ENCODE results near the gene TMEM41A.
A peak's percentile ranks its signal among the peaks of the same experiment; 100 is the strongest.
"Not testable (repeated sequence)": the region's sequence is repeated elsewhere in the genome, so short reads cannot be mapped to it uniquely, and the experiment has no call there.

TMEM41A gene

DNA sequence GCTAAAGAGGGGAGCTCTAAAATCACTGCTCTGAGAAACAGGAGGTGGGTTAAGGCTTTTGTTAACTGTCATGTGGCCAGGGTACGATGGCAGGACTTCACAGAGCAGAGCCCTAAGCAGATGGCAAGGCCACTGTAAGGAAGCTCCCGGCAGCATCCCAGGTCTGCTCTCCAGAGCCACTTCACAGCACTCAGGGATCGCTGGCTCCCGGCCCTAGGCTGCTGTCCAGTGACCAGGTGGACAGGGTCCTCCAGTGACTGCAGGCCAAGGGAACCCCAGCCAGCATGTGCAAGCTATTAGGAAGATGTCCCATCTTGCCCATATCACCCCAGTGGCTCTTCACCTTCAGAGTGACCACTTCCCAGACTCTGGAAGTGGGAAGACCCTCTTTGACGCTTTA lies 10.4 kb downstream of the TMEM41A start:
- DNase-seq (ENCODE audit: low read depth, low spot score): no peak

DNA sequence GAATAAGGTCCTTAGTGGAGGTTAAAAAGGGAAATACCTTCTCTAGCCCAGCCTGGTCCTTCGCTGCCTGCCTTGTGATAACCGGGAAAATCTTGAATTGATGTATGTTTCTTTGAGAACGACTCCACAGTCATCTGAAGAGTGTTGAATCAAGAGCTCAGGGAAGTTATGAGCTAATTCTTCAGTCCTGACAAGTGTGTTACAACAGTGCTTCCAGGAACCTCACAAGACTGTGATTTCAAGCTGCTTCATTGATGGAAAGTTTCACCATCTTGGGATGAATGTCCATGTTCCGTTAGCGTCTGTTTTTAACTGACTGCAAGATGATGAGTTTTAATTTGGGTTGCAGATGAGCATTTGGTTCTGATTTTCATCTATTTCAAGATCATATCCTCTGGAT lies 12.4 kb downstream of the TMEM41A start:
- DNase-seq (ENCODE audit: low read depth, low spot score): no peak

DNA sequence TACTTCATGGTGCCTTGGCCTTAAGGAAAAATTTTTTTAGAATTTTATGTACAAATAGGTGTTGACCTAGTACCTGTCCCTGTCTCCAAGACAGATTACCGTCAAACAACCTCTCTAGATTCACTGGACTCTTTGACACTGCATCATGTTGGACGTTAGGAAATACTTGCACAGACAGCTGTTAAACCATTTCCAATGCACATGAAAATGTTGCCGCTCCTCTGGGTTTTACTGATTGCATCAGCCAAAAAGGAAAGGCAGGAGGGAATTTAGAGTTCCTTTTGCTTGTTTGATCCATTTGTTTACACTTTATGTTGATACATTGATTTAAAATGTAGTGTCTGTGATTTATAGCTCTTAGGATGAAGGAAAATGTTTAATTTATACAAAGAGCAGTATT lies 14.5 kb downstream of the TMEM41A start:
- DNase-seq (ENCODE audit: low read depth, low spot score): no peak

DNA sequence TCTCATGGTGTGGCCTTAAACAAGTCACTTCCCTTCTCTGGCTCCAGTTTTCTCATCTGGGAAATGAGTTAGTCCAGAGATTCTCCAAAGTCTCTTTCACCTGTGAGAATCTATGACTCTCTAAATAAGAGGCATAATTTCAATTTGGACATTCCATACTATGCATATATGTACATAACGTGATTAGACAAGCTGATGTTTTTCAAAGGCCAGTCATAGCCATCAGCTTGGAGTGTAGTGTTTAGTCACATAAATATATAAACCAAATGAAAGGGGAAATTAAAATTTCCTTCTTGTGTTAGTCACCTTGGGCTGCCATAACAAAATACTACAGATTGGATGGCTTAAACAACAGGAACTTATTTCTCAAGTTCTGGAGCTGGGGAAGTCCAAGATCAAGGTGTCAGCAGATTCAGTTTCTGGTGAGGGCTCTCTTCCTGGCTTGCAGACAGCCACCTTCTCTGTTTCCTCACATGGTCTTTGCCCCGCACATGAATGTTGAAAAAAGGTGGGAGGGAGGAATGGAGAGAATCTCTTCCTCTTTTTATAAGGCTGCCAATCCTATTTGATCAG lies 19.4 kb downstream of the TMEM41A start:
- DNase-seq (ENCODE audit: low read depth, low spot score): no peak

DNA sequence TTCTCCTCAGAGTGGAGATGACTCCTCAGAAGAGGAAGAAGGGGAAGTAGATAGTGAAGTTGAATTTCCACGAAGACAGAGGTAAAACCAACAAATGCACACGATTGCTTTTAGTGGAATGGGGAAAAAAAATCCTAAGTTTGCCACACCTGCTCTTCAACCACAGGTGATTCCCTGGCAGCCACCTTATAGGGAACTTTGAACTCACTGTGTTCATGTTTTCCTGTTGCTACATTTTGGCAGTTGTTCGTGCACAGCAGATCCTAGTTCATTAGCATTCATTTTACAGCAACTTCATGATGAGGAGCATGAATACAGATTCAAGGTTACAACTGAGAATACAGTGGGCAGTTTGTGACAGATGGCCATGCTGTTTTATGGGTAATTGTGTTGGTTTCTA lies 21.5 kb downstream of the TMEM41A start:
- no peak for DNase-seq (ENCODE audit: low read depth, low spot score)

DNA sequence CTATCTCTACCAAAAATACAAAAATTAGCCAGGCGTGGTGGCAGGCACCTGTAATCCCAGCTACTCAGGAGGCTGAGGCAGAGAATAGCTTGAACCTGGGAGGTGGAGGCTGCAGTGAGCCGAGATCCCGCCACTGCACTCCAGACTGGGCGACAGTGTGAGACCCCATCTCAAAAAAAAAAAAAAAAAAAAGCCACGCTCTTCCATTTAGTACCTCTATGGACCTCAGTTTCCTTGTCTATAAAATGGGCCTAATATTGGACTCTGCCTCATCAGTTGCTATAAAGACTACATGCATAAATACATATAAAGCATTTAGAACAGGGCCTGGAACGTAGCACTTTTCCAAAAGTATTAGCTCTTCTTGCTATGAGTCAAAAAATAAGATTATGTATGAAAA lies 23.9 kb downstream of the TMEM41A start:
- DNase-seq (ENCODE audit: low read depth, low spot score): not testable (repeated sequence)

DNA sequence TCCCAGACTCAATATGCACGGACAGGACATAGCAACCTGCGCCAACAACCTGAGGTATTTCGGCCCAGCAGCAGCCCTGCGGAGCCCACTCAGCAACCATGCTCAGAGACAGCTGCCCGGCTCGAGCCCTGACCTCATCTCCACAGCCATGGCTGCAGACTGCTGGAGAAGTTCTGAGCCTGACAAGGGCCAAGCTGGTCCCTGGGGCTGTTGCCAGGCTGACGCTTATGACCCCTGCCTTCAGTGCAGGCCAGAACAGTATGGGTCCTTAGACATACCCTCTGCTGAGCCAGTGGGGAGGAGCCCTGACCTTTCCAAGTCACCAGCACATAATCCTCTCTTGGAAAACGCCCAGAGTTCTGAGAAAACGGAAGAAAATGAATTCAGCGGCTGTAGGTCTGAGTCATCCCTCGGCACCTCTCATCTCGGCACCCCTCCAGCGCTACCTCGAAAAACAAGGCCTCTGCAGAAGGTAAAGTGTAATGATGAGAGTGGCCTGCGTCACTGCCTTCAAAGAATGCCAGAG lies 25.5 kb downstream of the TMEM41A start:
- no peak for DNase-seq (ENCODE audit: low read depth, low spot score)

DNA sequence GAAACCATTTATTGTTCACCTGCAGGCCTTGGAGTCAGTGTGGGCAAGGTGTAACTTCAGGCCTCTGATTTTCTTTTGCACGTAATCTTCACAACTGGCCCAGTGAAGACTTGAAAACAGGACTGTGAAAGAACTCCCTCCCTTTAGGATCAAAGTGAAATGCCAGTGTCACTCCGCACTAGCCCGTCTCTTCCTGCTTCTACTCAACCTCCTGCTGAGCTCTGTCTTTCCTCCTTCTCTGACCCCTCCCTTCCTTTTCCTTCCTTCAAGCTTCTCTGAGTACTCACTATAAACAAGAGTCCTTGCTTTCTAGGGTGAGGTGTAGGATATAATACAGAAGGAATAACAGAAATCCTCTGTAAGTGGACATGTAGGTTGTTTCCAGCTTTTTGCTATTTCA lies 28.5 kb downstream of the TMEM41A start:
- peak; percentile 45 for DNase-seq (ENCODE audit: low read depth, low spot score)

DNA sequence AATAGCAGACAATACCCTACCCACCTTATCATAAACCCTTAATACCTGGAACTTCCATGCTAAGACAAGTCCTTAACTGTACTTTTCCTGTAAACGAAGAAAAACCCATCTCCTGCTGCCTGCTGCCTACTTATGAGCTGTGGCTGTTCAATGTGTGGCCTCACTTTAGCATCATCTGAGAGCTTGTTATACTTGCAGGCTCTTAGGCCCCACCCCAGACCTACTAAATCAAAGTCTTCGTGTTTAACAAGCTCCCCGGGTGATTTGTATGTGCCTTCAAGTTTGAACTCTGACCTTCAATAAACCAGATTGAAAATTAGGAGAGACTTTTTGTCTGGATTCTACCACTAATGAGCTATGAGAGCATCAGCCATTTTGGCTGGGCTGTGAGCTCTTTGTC lies 29.3 kb downstream of the TMEM41A start:
- DNase-seq (ENCODE audit: low read depth, low spot score): no peak

DNA sequence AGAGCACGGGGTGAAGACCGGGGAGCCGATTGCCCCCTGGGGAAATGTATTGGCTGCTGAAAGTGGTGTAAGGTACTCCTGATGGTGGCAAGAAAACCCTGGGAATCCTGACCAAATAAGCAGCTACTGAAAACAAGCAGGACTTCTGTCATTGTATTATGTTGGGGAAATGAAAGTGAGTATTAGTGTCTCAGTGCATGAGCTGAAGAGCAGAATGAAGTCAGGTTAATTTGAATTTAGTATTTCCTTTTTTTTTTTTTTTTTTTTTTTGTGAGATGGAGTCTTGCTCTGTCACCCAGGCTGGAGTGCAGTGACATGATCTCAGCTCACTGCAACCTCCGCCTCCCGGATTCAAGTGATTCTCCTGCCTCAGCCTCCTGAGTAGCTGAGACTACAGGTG lies 32.7 kb downstream of the TMEM41A start:
- DNase-seq (ENCODE audit: low read depth, low spot score): not testable (repeated sequence)

DNA sequence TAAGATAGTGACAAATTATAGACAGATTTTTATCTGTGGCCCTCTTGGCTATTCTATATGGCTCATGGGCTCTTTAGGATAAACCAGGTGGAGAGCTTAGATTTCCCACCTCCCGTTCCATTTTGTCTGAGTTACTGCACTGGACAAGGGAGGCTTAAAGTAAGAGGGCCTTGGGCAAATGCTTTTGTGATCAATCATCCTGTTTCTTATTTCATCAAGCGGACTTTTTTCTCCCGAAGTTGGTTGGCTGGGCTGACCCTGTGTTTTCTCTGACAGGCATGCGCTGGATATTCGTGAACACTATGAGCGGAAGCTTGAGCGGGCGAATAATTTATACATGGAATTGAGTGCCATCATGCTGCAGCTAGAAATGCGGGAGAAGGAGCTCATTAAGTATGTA lies 33.4 kb downstream of the TMEM41A start:
- DNase-seq (ENCODE audit: low read depth, low spot score): no peak

DNA sequence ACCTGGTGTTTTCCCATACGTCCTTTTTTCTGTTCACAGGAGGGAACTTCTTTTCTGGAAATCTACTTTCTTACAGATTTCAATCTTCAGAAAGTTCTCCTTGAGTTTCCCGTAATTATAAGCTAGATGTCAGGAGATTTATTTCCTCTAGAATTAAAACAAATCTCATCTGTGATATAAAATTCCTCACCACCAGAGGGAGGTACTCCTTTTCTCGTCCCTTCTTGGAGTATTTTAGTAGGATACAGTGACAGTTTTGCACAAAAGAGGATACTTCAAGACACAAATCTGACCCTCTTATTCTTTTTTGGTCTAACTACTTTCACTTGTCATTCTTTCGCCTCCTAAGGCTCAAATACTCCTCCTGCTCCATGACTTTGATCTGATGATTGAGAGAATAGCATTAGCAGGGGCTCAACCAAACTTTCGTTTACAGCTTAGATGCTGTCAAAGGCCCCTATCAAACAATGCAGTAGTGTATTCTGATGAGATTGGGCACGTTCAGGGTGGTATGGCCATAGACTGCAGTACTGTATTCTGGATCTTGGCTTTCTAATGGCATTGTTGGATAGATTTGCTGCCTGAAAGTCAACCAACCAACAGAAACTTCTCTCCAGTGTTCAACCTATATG lies 38.0 kb downstream of the TMEM41A start:
- DNase-seq (ENCODE audit: low read depth, low spot score): no peak

DNA sequence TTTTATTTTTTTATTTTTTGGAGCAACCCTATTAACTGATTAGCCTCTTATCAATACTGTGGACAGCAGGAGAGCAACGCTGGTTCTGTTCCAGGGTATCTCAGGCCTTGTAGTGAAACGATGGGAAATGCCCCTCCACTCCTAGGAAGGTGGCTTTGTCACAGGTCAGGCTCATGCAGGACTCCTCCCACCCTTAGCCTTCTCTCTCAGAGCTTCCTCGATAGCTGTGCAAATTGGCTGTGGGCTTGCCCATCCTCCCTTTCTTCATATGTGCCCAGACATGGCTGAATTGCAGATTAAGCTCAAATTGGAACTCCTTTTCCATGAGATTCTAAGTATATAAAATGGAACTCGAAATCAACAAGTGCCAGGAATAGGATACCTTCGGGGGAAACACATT lies 38.5 kb downstream of the TMEM41A start:
- no peak for DNase-seq (ENCODE audit: low read depth, low spot score)

DNA sequence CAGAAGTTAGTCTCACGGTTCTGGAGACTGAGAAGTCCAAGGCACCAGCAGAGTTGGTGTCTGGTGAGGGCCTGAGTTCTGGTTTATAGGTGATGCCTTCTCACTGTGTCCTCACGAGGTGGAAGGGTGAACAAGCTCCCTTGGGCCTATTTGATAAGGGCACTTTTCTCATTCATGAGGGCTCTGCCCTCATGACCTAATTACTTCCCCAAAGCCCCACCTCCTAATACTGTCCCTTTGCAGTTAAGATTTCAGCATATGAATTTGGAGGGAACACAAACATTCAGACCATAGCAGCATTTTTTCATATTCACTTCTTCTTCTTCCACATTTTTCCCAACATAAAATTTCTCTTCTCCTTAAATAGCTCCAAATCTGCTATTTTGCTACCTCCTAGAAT lies 41.5 kb downstream of the TMEM41A start:
- DNase-seq (ENCODE audit: low read depth, low spot score): no peak

DNA sequence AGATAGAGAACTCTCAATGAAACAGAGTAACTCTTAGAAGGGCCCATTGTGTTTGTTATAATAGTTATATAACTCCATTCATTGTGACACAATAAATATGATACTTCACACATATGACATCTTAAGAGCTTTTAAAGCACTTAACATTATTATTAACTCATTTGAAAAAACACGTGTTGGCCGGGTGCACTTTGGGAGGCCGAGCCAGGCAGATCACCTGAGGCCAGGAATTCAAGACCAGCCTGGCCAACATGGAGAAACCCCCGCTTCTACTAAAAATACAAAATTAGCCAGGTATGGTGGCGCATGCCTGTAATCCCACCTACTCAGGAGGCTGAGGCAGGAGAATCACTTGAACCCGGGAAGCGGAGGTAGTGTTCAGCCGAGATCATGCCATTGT lies 47.4 kb downstream of the TMEM41A start:
- not testable (repeated sequence) for DNase-seq (ENCODE audit: low read depth, low spot score)

DNA sequence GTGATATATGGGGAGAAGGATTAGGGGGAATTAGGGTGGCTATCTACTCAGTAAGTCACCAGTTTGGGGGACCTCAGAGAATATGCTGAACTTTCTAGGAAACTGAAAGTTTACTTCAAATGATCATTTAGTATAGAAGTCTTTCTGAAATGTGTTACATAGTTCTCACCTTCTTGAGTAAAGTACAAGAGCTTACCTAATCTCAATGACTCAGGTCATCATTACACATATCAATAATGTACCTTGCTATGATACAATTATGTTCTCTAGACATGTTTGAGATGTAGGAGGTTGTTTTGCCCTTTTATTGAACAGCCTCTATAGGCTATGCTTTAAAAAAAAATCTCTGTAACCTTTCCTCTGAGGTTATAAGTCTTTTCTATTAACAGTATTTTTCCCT lies 50.7 kb downstream of the TMEM41A start:
- no peak for DNase-seq (ENCODE audit: low read depth, low spot score)

DNA sequence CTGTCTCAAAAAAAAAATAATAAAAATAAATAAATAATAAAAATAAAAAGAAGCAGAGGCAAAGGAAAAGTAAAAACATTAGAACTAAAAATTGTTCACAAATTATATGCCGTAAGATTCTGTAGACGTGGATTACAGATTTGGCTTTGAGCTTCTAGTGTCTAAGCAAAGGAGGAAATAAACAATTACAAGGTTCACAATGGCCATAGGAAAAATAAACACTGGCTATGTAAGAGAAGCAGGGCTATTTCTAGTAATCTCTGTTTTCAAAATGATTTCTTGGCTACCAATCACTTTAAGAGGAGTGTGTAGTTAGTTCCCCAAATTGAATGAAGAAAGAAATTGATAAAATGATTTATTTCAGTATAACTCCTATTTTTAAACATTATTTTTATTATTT lies 54.5 kb downstream of the TMEM41A start:
- no peak for DNase-seq (ENCODE audit: low read depth, low spot score)

DNA sequence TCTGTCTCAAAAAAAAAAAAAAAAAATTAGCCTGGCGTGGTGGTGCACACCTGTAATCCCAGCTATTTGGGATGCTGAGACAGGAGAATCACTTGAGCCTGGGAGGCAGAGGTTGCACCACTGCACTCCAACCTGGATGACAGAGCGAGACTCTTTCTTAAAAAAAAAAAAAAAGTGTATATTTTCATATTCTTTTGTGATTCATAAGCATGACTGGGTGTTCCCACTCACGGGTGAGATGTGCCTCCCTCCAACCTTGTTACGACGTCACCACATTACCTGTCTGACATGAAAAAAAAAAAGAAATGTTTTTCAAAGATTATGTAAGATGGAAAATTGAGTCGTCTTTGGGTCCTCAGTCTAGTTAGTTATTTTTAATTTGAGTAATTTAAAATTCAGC lies 56.8 kb downstream of the TMEM41A start:
- no peak for DNase-seq (ENCODE audit: low read depth, low spot score)

DNA sequence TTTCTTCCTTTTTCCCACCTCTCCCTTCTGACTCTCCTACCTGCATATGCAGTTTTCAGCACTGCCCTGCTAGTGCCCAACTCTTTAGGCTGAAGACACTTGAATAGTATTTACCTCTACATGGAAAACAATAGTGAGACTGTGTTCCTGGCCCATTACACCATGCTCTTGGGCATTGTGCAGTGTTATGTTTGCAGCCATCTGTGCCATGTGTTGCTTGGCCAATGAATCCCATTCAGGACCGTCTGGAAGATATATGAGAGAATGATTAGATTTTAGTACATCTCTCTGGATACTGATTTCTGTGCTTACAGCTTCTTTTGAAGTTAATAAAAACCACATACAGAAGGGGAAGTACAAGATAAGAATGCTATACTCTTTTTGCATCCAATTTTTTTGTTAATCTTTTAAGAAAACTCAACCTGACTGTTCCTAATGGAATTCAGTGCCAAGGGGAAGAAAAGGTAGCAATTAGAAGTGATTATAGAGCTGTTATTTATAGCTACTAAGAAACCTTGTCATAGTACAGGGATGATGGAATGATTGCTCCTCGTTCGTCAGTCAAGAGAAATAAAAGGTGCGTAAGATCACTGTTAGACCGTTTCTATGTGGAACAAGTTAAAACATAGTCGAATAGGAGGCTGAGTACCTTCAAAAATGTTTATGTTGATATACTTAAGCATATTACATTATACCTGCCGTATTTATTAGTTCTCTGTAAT lies 58.9 kb downstream of the TMEM41A start:
- DNase-seq (ENCODE audit: low read depth, low spot score): no peak

All from iPS DF 19.7 (cell line).